PFSK-1 (cell line): ENCODE measurements around the gene DACT2.

ENCODE experiments used
- FOXP2 ChIP-seq: optimal IDR thresholded peaks from 2 replicates; pipeline ENCODE3; 2011; ENCODE audit warnings: borderline replicate concordance, control low read depth, inconsistent platforms; ENCODE audit not compliant: insufficient read depth; ENCODE audit errors: extremely low read length, extremely low read depth
- POLR2AphosphoS5 ChIP-seq: IDR thresholded peaks from 2 replicates; pipeline ENCODE4 v1.6.1; 2012; ENCODE audit warnings: low read depth, mild to moderate bottlenecking, control low read depth, low read length, moderate library complexity
- REST ChIP-seq, 2 experiments: IDR thresholded peaks; 2 replicates each; pipeline versions ENCODE4 v1.6.1 to v1.8.0; 2011 to 2012; ENCODE audit warnings: low read depth in 2 of 2, low read length in 2 of 2, control low read depth in 1 of 2, inconsistent platforms in 1 of 2, mild to moderate bottlenecking in 1 of 2, moderate library complexity in 1 of 2; ENCODE audit not compliant: insufficient read depth in 1 of 2
- SIN3A ChIP-seq: IDR thresholded peaks from 2 replicates; pipeline ENCODE4 v1.6.1; 2012; ENCODE audit warnings: mild to moderate bottlenecking, low read length, moderate library complexity, borderline replicate concordance; ENCODE audit not compliant: insufficient read depth
- TAF1 ChIP-seq: IDR thresholded peaks from 2 replicates; pipeline ENCODE4 v1.6.1; 2012; ENCODE audit warnings: low read length, control low read depth, borderline replicate concordance; ENCODE audit not compliant: insufficient read depth

GRCh38 chr6:168314948-168315347 lies 4.6 kb downstream of the DACT2 start:
- TF ChIP-seq REST (IDR thresholded peaks at IDR 0.05; ENCODE audit: insufficient read depth in 1 of 2, low read depth in 2 of 2, low read length in 2 of 2) (no peak), TAF1 (no peak), POLR2AphosphoS5 (no peak), SIN3A (no peak), FOXP2 (no peak)
